Panc1 (cell line): Measurements from ENCODE around the gene CPM.
A peak's percentile ranks its signal among the peaks of the same experiment; 100 is the strongest.

Source experiments
- POLR2AphosphoS5 ChIP-seq: IDR thresholded peaks from 2 replicates; pipeline ENCODE4 v1.6.1; 2012; ENCODE audit warnings: mild to moderate bottlenecking, low read depth, low read length, moderate library complexity
- SIN3A ChIP-seq: IDR thresholded peaks from 2 replicates; pipeline ENCODE4 v1.6.1; 2012; ENCODE audit warnings: low read depth, mild to moderate bottlenecking, low read length, moderate library complexity, borderline replicate concordance; ENCODE audit not compliant: insufficient read depth
- TCF7L2 ChIP-seq: IDR thresholded peaks from 2 replicates; pipeline ENCODE4 v1.6.1; 2011; ENCODE audit warnings: mild to moderate bottlenecking, low read depth, low read length, inconsistent platforms
- TF ChIP-seq, protein P1 (sequence below): fragments of 450-650 bp; IDR thresholded peaks from 2 replicates; pipeline ENCODE4 v1.5.1; 2017; ENCODE audit warnings: mild to moderate bottlenecking

DNA sequence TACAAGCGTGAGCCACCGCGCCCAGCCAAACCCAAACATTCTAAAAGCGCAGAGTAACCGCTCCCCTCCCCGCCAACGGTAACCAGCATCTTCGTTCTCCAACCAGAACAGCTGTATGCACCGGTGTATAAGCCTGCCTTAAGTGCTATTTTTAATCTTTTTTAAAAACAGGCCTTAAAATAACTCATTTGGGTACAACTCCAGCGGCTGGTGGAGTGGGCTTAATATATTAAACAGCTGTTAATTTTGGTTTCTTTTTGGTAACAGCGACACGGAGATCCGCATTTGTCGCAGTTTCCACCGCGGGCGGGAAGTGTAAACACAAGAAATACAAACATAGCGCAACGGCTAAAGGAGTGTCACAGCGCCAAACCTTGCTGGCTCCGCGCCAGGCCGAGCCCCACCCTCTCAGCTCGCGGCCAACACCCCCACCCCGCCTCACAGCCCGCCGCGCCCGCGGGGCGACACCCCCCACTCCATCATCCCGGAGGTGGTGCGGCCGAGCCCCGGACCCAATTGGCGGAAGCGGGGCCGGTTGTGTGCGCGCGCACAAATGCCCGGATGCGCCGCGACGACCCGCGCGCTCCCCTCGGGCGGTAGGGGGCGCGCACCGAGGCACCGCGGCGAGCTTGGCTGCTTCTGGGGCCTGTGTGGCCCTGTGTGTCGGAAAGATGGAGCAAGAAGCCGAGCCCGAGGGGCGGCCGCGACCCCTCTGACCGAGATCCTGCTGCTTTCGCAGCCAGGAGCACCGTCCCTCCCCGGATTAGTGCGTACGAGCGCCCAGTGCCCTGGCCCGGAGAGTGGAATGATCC lies 125.2 kb downstream of the CPM start, which contains the start of gene MDM2:
- TF ChIP-seq TCF7L2 (peak; percentile 47; the same call in 1 of the 2 replicates), SIN3A (peak; percentile 82; the same call in 1 of the 2 replicates), POLR2AphosphoS5 (peak; percentile 55; the same call in 1 of the 2 replicates)
- TF ChIP-seq, protein P1, sequence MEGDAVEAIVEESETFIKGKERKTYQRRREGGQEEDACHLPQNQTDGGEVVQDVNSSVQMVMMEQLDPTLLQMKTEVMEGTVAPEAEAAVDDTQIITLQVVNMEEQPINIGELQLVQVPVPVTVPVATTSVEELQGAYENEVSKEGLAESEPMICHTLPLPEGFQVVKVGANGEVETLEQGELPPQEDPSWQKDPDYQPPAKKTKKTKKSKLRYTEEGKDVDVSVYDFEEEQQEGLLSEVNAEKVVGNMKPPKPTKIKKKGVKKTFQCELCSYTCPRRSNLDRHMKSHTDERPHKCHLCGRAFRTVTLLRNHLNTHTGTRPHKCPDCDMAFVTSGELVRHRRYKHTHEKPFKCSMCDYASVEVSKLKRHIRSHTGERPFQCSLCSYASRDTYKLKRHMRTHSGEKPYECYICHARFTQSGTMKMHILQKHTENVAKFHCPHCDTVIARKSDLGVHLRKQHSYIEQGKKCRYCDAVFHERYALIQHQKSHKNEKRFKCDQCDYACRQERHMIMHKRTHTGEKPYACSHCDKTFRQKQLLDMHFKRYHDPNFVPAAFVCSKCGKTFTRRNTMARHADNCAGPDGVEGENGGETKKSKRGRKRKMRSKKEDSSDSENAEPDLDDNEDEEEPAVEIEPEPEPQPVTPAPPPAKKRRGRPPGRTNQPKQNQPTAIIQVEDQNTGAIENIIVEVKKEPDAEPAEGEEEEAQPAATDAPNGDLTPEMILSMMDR: peak; percentile 88
